ENCODE data around the gene TUSC2. TPM values are rescaled to one million over a fixed set of nuclear protein-coding genes. Genes with fewer than 3 reads are reported as not detected.

Gene TUSC2
- total and polyA plus RNA-seq, 10 of the 15 experiments (the other 5 are each of a cell fraction or from before 2014, with no cell fraction given), result 4.0 to 73.8 (median 34.3) TPM

GRCh38 chr3:50326182-50326541 is 1.9 kb downstream of the TUSC2 start (continued):
- TF ChIP-seq ZBTB11 (CRISPR knock-in tag; IDR thresholded peaks at IDR 0.05) (no peak), NR2C1 (IDR thresholded peaks at IDR 0.05) (no peak), ZNF217 (IDR thresholded peaks at IDR 0.05) (no peak), MAX (IDR thresholded peaks at IDR 0.05; ENCODE audit: low read depth, low read length) (no peak), MTA2 (IDR thresholded peaks at IDR 0.05; ENCODE audit: low read depth) (no peak), IKZF2 (IDR thresholded peaks at IDR 0.05) (no peak), NFYA (IDR thresholded peaks at IDR 0.05; ENCODE audit: borderline replicate concordance, low read depth, low read length) (no peak), BCL11A (IDR thresholded peaks at IDR 0.05; ENCODE audit: low read depth, low read length) (no peak), CBX3 (IDR thresholded peaks at IDR 0.05; ENCODE audit: borderline replicate concordance, low read depth) (no peak), ZBTB33 (IDR thresholded peaks at IDR 0.05) (no peak), RELB (IDR thresholded peaks at IDR 0.05; ENCODE audit: low read depth) (no peak), POLR2AphosphoS5 (IDR thresholded peaks at IDR 0.05; ENCODE audit: low read length) (no peak)
- TF ChIP-seq, protein P1, sequence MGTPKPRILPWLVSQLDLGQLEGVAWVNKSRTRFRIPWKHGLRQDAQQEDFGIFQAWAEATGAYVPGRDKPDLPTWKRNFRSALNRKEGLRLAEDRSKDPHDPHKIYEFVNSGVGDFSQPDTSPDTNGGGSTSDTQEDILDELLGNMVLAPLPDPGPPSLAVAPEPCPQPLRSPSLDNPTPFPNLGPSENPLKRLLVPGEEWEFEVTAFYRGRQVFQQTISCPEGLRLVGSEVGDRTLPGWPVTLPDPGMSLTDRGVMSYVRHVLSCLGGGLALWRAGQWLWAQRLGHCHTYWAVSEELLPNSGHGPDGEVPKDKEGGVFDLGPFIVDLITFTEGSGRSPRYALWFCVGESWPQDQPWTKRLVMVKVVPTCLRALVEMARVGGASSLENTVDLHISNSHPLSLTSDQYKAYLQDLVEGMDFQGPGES (IDR thresholded peaks at IDR 0.05), result no peak
